T-helper 22 cell (primary cell): Measurements from ENCODE around the gene TXNL4A.
"Not testable (repeated sequence)": the region's sequence is repeated elsewhere in the genome, so short reads cannot be mapped to it uniquely, and the experiment has no call there.

ENCODE experiments used
- DNase-seq: peaks from one replicate; pipeline ENCODE4 v3.0.0-alpha.2; 2020; ENCODE audit warnings: low read depth

The TXNL4A gene

DNA sequence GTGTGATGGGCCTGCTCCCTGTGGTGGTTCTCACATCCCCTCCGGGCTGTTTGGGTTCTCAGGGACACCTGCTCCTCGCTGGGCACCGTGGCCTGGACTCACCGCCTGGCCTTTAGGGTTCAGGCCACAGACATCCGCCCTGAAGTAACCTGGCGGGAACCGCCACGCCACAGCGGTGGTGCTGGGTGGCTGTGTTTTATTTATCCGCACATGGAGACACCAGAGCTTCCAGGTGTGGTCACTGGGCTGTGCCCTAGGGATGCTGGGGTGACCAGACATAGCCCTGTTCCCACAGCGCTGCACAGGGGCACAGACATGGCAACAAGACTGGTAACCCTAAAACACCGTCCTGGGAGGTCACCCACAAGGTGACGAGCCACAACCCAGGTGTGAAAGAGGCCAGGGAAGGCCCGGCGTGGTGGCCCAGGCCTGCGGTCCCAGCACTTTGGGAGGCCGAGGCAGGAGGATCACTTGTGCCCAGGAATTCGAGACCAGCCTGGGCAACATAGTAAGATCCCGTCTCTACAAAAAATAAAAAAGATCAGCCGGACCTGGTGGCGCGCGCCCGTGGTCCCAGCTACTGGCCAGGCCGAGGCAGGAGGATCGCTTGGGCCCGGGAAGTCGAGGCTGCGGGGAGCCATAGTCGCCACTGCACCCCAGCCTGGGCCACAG lies 24.6 kb downstream of the TXNL4A start:
- DNase-seq: no peak

DNA sequence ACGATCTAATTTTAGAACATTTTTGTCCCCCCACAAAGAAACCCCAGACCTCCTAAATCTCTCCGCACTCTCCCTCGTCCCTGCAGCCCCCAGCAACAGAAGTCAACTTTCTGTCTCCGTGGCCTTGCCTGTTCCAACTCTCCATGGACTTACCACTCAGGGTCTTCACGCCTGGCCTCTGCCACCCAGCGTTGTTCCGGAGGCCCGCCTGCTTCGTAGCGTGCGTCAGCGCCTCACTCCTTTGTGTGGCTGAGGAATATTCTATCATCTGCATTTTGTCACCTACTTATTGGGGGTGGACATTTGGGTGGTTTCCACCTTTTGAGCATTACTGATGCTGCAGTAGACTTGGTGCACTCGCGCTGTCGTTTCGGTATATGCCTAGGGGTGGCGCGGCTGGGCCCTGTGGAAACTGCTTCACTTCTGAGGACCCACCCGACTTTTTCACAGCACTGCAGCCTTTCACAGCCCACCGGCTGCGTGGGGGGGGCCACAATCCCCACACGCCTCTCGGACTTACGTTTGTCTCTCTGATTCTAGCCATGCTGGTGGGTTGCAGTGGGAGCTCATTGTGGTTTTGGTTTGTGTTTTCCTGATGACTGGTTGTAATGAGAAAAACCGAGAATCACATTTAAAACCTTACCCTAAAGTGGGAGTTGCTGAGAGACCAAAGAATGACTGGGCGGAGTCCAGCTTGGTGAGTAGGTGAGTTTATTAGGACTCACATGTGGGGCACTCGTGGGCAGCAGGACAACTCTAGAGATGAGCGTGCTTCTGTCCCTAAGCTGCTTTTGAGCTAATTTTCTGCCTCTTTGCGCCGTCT lies 25.3 kb downstream of the TXNL4A start:
- no peak for DNase-seq

DNA sequence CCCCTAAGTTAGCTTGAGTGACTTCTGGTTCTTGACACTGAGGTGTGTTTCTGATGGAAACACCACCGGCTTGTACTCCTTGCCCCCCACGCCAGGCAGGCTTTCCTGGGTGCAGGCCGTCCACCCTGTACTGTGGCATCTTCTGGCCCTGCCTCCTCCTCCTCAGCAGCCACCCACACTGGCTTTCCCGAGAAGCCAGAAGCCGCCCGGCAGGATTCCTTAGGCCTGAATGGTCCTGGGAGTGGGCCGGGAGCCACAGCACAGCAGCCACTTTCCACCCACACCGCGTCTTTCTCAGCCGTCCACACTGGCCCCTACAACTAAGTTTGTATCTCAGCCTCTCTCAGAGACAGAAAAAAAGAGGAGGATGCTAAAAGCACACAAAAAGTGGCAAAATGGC lies 26.1 kb downstream of the TXNL4A start:
- no peak for DNase-seq

DNA sequence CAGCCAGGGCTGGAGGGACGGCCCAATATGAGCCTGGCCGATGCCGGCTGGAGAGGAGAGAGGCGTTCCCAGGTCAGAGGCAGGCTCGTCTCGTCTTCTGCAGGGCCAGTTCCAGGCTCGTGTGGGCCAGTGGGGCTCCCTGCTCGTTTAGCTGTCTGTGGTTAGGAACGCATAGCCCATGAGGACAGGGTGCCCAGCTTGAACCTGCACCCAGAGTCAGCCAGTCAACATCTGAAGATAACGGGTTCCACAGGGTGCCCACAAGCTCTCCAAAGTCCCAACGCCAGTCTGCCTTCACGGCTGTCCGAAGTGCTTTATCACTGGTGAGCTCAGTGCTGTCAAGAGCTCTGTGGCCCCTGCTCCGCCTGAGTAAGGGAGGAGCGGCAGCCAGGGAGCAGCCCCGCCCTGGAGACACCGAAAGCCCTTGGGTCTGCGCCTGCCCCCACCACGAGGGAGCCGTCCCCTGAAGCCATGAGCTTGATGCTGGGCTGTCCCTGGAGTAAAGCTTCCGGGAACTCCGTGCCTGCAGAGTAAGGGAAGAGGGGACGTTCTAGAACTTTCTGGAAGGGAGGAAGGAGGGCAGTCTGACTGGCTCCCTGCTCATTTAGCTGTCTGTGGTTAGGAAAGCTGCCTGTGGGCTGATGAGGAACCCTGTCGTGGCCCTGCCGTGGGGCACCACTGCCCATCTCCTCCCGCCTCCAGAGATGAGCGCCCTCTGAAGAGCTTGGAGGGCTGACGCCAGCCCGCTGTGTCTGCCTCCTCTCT lies 26.7 kb downstream of the TXNL4A start:
- no peak for DNase-seq

DNA sequence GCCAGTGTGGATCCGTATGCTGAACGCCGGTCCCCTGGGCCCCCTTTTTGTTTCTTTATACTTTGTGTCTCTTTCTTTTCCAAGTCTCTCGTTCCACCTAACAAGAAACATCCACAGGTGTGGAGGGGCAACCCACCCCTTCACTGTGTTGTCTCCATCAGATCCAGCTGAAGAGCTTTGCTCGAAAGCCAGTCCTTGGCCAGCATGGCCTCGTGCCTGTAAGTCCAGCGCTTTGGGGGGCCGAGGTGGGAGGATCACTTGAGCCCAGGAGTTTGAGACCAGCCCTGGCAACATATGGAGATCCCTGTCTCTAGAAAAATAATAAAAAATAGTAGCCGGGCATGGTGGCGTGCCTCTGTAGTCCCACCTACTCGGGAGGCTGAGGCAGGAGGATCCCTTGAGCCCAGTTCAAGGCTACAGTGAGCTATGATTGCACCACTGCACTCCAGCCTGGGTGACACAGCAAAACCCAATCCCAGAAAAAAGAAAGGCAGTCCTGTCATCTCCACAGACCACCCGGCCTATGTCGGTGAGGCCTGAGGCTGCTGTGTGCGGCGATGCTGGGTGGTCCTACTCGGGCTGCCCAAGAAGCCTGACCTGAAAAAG lies 27.3 kb downstream of the TXNL4A start:
- no peak for DNase-seq

DNA sequence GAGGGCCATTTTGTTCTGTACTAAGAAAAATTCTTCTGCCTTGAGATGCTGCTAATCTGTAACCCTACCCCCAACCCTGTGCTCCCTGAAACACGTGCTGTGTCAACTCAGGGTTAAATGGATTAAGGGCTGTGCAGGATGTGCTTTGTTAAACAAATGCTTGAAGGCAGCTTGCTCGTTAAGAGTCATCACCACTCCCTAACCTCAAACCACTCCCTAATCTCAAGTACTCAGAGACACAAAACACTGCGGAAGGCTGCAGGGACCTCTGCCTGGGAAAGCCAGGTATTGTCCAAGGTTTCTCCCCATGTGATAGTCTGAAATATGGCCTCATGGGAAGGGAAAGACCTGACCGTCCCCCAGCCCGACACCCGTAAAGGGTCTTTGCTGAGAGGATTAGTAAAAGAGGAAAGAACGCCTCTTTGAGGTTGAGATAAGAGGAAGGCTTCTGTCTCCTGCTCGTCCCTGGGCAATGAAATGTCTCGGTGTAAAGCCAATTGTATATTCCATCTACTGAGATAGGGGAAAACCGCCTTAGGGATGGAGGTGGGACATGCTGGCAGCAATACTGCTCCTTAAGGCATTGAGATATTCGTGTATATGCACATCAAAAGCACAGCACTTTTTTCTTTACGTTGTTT lies 28.1 kb downstream of the TXNL4A start:
- not testable (repeated sequence) for DNase-seq

DNA sequence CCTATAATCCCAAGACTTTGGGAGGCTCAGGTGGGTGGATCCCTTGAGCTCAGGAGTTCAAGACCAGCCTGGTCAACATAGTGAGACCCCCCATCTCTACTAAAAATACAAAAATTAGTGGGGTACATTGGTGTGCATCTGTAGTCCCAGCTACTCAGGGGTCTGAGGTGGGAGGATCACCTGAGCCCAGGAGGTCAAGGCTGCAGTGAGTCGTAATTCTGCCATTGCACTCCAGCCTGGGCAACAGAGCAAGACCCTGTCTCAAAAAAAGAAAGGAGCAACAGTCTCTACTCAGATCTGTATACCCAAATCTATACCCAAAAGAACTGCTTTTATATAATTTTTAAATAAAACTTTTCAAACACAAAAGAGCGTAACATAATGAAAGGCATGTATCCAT lies 29.4 kb downstream of the TXNL4A start:
- no peak for DNase-seq

DNA sequence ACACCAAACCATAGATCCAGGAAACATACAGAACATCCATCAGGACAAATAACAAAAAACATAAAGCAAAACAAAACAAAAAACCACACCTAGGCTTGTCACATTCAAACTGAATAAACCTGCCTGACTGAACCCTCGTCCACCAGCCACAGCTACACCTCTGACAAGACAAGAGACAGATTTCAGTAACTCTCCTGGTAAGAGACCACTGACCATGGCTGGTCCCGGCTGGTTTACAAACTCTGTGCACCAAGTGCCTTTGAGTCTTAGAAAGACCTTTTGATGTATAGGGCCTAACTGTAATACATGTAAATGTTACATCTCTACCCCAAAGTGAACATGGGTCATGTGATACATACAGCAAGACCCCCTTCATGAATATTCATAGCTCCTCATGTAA lies 32.1 kb downstream of the TXNL4A start:
- DNase-seq: no peak

DNA sequence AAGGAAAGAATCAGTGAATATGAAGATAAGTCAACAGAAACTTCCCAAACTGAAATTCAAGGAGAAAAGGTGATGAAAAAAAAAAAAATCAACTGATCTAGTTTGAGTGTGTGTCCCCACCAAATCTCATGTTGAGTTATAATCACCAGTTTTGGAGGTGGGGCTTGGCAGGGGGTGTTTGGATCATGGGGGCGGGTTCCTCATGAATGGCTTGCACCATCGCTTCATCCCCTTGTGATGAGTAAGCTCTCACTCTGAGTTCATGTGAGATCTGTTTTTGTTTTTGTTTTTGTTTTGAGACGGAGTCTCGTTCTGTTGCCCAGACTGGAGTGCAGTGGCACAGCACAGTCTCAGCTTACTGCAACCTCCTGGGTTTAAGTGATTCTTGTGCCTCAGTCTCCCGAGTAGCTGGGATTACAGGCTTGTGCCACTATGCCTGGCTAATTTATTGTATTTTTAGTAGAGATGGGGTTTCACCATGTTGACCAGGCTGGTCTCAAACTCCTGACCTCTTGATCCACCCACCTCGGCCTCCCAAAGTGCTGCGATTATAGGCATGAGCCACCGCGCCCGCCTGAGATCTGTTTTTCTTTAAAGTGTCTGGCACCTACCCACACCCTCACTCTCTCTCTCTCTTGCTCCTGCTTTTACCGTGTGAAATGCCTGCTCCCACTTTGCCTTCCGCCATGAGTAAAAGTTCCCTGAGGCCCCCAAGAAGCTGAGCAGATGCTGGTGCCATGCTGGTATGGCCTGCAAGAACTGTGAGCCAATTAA lies 32.9 kb downstream of the TXNL4A start:
- DNase-seq: no peak

DNA sequence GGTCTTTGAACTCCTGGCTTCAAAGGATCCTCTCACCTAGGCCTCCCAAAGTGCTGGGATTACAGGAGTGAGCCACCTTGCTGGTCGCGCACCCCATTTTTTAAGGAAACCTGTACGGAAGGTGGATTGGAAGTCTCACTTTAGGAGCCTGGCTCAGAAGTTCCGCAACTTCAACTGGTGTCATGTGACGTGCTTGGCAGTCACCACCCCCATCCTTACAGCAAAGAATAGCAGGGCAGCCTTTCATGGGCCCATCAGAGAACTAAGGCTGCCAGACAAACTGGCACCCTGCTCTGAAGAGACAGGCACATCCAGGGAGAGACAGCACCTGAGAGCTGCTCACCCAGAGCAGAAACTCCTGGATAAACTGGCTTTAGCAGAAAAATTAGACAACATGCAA lies 33.6 kb downstream of the TXNL4A start:
- DNase-seq: no peak

DNA sequence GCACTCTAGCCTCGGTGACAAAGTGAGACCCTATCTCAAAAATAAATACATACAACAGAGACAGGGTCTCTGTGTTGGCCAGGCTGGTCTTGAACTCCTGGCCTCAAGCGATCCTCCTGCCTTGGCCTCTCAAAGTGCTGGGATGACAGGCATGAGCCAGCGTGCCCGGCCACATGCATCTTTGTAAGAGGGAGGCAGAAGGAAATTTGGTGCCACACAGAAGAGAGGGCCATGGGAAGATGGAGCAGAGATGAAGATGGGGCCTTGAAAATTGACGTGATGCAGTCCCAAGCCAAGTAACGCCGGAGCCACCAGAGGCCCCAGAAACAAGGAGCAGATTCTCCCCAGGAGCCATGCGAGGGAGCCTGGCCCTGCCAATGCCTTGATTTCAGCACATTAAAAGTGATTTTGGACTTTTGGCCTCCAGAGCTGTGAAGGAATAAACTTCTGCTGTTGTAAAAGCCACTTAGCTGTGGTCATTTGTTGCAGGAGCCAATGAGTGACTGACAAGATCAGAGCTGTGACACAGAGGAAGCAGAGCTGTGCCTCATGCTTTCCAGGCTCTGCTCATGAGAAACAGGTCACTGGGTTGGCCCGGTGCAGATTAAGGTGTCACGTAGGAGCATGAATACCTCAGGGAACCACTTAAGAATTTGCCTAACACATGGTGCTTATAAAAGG lies 34.3 kb downstream of the TXNL4A start:
- DNase-seq: no peak

DNA sequence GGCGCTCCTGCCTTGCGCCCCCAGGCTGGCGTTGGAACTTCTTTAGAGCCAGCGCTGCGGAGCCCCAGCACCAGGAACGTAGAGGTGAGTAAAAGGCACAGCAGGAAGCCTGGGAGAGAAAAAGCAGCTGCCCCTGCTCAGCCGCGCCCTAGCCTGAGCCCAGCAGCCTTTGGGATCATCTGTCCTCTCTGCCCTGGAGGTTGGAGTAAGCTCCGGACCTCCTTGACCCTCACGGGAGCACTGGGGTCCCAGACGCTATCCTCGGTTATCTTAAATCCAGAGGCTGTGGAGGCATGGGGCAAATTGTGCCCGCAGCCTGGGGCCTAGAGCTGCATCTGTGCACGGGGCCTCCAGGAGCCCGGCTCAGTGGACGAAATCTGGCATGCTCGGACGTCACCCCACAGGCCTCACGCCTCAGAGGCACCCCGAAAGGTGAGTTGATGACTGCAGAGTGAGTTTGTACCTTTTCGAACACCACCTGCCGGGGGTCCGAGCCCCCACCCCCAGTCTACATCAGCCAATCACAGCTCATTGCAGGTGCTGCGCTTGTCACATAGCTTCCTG lies 35.3 kb downstream of the TXNL4A start:
- DNase-seq: no peak

DNA sequence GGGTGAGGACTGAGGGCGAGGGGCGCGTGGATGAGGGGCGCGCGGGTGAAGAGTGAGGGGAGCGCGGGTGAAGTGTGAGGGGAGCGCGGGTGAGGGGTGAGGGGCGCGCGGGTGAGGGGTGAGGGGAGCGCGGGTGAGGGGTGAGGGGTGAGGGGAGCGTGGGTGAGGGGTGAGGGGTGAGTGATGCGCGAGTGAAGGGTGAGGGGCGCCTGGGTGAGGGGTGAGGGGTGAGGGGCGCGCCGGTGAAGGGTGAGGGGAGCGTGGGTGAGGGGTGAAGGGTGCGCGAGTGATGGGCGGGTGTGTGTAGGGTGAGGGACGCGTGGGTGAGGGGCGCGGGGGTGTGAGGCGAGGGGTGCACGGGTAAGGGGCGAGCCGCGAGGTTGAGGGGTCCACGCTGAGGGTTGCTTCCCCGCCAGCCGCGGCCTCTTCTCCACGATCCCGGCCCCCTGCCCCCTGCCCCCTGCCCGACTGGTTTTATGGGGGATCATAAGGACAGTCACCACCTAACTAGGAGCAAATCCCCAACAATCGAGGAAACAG lies 35.8 kb downstream of the TXNL4A start:
- DNase-seq: no peak

DNA sequence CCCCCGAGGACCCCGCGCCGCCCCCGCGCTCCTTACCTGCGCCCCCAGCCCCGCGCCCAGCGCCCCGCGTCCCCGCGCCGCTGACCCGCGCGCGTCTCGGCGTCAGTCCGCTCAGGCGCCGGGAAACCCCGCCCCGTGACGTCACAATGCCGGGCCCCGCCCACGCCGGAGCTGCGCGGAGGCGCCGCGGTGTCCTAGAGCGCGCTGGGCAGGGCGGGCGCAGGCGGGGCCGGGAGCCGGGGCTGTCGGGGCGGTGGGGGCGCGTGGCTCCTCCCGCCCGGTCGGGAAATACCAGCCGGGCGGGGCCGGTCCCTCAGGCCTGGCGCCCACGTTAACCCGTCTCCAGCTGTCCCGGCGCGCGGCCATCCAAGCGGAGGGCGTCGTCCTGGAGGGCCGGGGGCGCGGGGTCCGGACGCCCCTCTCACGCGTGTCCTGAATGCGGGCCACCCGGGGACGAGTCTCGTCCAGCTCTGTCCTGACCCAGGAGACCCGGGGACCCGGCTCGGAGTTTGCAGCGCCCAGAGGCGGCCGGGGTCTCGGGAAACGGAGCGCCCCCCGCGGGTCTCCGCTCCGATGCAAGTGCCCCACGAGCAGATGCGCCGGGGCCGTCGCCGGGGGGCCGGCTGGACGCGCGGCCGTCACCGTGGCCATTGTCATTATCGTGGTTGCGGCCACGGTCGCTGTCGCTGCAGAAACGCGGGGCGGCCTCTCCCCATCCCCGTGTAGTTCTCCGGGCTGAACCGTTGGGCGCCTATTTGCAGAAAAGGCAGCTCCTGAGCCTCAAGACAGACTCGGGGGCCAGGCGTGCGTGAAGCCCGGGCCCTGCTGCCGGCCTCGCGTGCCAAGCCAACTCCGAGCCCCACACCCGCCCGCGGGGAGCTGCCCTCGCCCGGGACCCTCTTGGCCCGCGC lies 36.6 kb downstream of the TXNL4A start, which contains the start of gene SLC66A2:
SLC66A2 (minus strand) TSS at position 109 of the 911 bp plus-strand sequence. CDS start 727 bp downstream, outside the sequence.
- peak; percentile 85 for DNase-seq

DNA sequence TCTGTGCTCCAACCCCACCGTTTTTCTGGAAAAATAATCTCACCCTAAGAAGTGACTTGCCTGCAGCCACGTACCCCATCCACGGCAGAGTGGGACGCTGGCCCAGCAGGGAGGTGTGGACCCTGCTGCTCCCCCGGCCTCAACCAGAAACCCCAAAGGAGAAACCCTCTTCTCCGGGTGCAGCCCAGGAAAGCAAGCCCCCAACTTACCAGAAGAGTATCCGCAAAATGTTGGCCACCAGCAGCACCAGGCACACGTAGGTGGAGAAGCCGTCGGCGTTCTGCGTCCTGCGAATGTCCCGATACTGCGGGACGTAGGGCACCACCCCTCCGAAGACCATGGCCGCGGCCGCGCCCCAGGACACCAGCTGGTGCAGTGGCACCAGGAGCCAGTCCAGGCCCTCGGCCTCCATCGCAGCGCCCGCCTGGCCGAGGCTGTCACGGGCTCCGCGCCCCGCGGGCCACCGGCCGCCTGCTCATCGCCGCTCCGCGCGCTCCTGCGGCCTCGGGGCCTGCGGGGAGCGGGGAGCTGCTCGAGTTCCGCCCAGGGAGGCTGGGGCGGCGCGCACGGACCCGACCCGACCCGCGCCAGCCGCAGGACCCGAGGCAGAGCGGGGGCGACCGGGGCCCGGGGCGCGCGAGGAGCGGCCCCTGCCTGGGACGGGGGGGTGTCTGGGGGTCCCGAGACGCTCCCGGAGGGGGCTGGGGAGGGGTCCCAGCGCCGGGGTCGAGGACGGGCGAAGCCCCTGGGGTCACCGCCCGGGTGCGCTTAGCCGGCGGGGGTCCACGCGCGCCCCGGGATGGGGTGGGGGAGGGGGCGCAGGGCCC lies 37.6 kb downstream of the TXNL4A start:
- DNase-seq: no peak

DNA sequence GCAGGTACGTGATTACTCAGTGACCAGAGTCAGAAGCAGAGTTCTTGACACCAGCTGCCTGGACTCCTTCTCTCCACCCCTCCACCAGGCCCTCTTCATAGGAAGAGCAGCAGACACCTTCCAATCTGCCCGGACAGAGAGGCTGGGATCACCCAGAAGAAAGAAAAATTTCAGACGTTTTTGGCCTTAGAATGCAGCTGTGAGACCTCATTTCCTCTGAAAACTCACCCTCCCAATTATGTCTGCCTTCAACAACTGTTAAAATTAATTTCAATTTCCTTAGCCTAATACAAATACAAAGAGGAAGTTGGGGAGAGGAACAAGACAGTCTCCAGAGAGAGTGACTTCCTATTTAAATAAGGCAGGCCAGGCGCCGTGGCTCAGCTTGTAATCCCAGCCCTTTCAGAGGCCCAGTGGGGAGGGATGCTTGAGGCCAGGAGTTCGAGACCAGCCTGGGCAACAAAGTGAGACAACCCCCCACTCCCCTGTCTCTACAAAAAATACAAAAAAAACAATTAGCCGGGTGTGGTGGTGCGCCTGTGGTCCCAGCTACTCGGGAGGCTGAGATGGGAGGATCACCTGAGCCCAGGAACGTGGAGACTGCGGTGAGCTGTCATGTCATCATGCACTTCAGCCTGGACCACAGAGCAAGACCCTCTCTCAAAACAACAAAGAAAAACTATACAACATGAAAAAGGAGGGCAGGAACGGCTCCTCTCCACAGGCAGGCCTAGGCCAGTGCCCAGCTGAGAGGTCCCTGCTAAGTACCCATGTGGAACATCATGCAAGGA lies 38.5 kb downstream of the TXNL4A start:
- DNase-seq: no peak
